Renal cortex interstitium (tissue), 11 donors: Measurements from ENCODE around the gene PLD4. TPM values are rescaled to one million over a fixed set of nuclear protein-coding genes. Genes with fewer than 3 reads are reported as not detected.

Experiments
- DNase-seq, 11 donors: peaks; one replicate each; pipeline ENCODE4 v3.0.0-alpha.2; 2013; ENCODE audit warnings: low read depth in 9 of 11, low spot score in 4 of 11; ENCODE audit errors: extremely low read depth in 1 of 11
- polyA plus RNA-seq, 3 donors: library from polyadenylated mRNA; unstranded; fragments of 120-200 nt; gene quantifications; one replicate each; pipeline ENCODE4 v1.2.1, GENCODE V29; 2013; ENCODE audit not compliant: insufficient read length in 3 of 3

PLD4 gene
- polyA plus RNA-seq, 3 donors, result 2.4 to 5.1 (median 4.5) TPM

DNA sequence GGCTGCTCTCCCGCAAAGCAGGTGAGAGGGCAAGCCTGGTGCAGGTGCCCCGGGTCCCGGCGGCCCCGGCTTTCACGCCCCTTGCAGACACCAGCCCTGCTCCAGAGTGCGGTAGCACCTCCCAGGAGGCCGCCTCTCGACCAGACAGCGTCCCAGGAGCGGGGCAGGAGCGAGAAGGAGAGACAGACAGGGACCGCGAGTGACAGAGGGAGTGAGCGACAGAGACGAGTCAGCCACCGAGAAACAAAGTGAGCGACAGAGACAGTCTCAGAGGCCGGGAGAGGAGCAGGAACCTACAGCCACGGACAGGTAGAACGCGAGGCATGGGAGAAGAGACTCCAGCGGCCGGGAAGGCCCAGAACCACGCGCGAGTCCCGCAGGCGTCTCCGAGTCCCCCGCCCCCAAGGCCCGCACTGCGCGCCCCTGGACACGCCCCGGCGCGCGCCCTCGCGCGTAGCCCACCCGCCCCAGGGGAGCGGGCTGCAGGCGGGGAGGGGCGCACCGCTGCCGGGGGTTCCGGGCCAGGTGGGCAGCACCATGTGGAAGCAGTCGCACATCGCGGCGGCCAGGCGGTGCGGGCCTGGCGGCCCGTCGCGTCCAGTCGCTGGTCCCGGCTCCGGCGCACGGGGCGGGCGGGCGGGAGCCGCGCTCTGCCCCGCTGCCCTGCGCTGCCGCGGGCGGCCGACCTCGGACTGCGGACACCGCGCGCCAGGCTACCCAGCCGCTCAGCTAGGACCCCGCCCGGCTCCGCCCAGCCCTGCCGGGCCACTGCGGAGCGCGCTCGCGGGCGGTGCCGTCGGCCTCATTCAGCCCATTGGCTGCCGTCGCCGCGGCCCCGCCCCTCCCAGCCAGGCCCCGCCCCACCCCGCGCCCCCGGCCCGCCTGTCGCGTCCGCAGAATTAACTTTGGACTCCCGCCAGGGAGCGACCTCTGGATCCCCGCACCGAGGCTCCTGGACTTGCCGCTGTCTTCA is 53.3 kb downstream of the PLD4 start, which contains the start of gene AHNAK2:
Gene AHNAK2 (minus strand): TSS at position 694 of the 973 bp plus-strand sequence. CDS start 137 bp downstream, at position 557.
- peak in 4 of 11 donors; percentile 57 to 74 (median 66) for DNase-seq

DNA sequence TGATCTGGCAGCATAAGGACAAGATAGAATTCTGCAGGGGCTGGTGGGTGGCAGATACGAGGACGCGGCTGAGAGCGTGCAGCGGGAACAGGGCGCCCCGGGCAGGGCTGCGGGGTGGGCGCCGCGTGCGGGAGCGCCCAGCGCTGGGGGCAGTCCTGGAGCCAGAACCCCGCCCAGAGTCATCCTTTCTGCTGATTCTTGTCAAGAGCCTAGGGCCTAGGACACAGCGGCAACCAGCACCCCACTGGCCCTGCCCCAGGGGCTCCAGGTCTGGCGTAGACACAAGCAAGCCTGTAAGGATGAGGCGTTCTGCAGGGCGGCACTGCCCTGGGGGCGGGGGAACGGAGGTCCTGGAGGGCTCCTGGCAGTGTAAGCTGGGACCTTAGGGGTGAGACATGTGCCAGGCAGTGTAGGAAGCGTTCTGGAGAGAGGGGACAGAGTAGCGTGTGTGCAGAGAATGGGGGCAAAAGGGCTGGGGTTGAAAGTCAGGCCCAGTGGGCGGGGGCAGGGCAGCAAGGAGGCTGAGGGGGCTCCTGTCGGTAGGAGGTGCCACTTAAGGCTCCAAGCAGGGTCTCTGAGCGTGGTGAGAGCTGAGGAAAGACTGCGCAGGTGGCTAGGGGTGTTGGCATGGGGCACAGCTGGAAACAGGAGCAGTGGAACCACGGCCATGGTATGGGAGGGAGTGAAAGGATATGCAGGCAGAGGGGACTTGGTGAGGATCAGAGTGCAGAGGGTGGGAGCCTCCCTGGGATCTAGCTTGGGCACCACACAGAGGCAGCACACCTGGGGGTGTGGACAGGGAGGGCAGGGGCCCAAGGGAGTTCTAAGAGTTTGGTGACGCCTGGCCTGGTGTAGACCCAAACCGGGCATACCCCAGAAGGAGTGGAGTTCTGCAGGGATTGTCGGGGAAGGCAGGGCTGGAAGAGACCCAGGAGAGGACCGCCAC is 54.3 kb downstream of the PLD4 start:
- DNase-seq, result no peak

DNA sequence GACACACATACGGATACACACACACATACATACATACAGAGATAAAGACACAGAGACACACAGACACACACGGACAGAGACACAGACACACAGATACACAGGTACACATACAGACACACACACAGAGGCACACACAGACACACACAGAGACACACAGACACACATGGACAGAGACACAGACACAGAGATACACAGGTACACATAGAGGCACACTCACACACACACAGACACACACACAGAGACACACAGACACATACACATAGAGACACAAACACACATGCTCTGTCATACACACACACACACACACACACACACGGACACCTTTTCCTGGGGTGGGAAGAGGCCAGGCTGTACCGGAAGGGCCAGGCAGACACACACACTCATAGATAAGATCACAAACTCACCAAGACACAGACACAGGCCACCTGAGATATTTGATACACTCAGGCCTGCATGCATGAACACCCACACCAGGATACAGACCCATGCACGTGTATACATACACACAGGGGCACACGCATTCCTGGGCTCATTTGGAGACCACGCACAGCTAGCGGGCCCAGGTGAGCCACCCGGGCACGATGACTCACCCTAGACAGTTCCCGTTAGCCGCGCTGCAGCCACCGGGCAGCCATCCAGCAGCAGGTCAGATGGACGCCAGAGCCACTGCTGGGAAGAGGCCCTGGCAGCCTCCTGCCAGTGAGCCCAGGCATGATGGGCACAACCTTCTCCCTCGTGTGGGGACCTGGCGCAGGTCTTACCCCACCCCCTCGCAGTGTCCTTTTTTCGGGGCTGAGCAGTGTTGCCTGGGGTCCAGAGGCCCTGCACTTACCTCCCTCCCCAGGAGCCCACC is 55.3 kb downstream of the PLD4 start:
- DNase-seq, result no peak

DNA sequence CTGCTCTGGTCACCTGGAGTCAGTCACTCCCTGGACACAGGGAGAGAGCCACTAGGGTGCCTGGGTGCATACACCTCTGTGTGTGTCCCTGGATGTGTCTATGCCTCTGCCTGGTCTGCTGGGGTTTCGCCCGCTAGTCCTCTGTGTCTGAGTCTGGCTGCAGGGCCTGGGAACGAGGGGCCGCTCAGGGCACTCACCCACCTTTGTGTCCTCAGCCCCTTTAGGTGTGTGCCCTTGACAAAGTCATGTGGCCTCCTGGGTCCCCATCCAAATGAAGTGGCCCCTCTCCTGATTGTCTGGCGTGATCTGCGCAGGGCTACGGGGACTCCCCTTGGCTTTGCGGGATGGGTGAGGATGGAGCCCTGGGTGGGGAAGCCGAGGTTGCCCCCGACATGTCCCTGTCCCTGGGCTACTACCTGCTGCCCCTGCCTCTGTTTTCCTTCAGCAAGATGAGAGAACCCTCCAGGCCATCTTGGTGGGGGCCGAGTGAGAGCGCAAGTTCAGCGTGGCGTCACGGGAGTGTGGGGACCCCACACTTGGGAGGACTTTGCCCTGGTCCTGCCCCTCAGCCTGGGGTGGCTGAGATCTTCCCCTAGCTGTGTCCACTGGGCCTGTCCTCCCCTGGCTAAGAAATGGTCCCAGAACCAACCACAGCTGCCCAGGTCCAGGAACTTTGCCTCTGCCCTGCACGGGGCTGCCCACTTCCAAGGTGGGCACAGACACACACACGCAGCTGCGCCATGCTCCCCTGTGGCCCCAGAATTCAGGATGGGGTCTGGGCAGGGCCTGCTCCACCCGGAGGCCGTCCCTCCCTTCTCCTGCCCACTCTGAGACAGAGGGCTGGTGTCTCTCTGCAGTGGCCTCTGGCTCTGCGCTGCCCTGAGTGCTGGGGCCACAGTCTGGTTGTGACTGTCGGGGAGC is 56.2 kb downstream of the PLD4 start:
- no peak for DNase-seq

DNA sequence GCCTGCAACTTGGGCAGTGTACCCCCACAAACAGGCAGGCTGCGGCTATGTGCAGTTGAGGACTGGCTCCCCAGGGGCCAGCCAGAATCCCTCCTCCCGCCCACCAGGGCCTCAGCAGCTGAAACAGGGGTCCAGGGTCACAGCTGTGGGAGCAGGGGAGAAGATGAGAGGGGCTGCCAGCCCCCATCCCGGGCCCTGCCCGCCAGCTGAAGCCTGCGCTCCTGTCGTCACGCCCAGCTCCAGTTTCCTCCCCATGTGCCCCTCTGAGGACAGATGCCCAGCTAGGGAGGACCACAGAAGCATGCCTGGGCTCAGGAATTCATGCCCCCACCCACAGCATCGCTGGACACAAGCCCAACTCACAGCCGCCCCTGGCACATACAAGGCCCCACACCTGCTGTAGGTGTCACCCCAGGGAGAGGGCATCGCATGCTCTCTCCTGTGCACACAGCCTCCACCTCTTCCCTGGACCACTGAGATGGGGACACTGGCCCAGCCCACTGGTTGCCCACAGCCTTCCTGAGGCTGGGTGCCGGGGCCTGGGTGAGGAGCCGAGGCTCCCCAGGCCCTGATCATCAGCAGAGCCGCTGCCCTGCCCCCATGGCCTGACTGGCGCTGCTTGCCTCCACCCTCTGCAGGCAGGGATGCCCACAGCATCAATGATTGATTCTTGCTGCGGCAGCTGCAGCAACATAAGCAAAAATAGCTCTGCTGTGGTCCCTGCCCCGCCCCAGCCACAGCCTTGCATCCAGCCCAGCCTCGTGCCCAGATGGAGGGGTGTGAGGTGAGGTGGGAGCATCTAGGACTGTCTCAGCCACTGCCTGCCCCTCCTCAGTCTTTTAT is 57.2 kb downstream of the PLD4 start:
- no peak for DNase-seq

DNA sequence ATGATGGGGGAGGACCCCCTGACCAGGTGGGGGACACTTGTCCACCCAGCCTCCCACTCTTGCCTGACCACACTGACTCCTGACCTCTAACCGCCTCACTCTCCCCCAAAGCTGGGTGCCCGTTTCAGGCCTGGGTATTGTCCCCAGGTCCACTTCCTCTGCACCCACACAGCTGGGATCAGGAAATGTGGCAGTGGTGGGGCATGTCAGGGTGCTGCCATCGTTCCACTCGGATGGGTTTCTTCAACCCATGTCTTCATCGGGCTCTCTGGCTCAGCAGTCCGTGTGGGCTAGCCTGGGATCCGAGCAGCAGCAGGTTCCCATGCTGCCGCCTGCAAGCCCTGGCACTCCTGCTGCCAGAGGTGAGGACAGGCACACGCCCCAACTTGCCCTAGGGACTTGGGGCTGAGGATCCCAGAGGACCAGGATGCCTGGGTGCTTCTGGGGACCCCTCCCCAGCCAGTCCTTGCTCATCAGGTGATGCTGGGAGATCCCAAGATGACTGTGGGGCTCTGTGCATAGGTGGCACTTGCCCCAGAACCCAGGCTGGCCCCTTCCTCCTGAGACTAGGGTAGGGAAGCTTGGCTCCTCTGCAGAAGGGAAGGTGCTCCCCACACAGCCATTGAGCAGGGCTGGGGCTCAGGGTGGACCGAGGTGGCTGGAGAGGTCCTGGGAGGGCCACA is 58.0 kb downstream of the PLD4 start:
- DNase-seq, result no peak

Other genes starting within 250 kb of the PLD4 start
- 10 to 100 TPM; 36.1 to 75.3 (median 56.2) TPM for gene INF2, start 235.3 kb upstream of the PLD4 start, polyA plus RNA-seq
- 10 to 100 TPM; 16.4 to 18.3 (median 17.8) TPM for gene ADSS1, start 200.7 kb upstream of the PLD4 start, polyA plus RNA-seq
- 10 to 100 TPM; 41.7 to 89.7 (median 73.7) TPM for gene SIVA1, start 171.7 kb upstream of the PLD4 start, polyA plus RNA-seq
- gene AKT1, start 129.1 kb upstream of the PLD4 start, polyA plus RNA-seq, result 100 to 1,000 TPM; 100 to 145 (median 127) TPM
- 1 to 10 TPM; 3.9 to 4.8 (median 4.7) TPM for gene ZBTB42, start 123.8 kb upstream of the PLD4 start, polyA plus RNA-seq
- gene CEP170B, start 59.6 kb upstream of the PLD4 start, polyA plus RNA-seq, result 10 to 100 TPM; 11.1 to 21.6 (median 15.3) TPM
- 1 to 10 TPM; 1.7 to 2.5 (median 2.2) TPM for gene AHNAK2, start 53.5 kb downstream of the PLD4 start, polyA plus RNA-seq
- 10 to 100 TPM; 19.0 to 28.3 (median 23.6) TPM for gene CLBA1, start 60.9 kb downstream of the PLD4 start, polyA plus RNA-seq
- 10 to 100 TPM; 18.3 to 26.7 (median 19.3) TPM for gene CDCA4, start 96.2 kb downstream of the PLD4 start, polyA plus RNA-seq
- under 1 TPM; 0.26 to 0.83 (median 0.50) TPM for gene GPR132, start 140.6 kb downstream of the PLD4 start, polyA plus RNA-seq
- gene JAG2, start 243.9 kb downstream of the PLD4 start, polyA plus RNA-seq, result 10 to 100 TPM in 1 of 3 donors, 1 to 10 TPM in 2; 8.1 to 10.1 (median 8.9) TPM